Kidney epithelial cell (primary cell): ENCODE measurements around the gene ATP13A2. TPM values are rescaled to one million over a fixed set of nuclear protein-coding genes. Genes with fewer than 3 reads are reported as not detected.

Experiments
- DNase-seq: peaks from one replicate; pipeline ENCODE4 v3.0.0-alpha.2; 2010; ENCODE audit warnings: low read depth
- H3K27me3 ChIP-seq: 2 replicates; pipeline ENCODE4 v1.6.0; 2011; ENCODE audit warnings: low read length; ENCODE audit not compliant: control insufficient read depth, insufficient read depth
- H3K36me3 ChIP-seq: 2 replicates; pipeline ENCODE4 v1.5.1; 2011; ENCODE audit warnings: low read length; ENCODE audit not compliant: control insufficient read depth, insufficient read depth
- H3K4me3 ChIP-seq: 2 replicates; pipeline ENCODE4 v1.5.1; 2011; ENCODE audit warnings: low read depth, mild to moderate bottlenecking, control low read depth, low read length
- CTCF ChIP-seq: IDR thresholded peaks from 2 replicates; pipeline ENCODE4 v1.5.1; 2011; ENCODE audit warnings: mild to moderate bottlenecking, moderate library complexity, low read length, control low read depth, inconsistent platforms; ENCODE audit not compliant: insufficient read depth, poor library complexity, severe bottlenecking
- total RNA-seq: library from RNA; depleted of rRNA; stranded (reverse); fragments of >200 nt; gene quantifications from 2 replicates; pipeline ENCODE4 v1.2.3, GENCODE V29; 2015

The ATP13A2 gene
- total RNA-seq, 1 donor from 2014 or later, result 74.1 TPM

GRCh38 chr1:16984717-16985116 is 27.0 kb downstream of the ATP13A2 start:
- no peak for DNase-seq
- no peaks in the 10 kb centered on the region for H3K27me3 ChIP-seq
- no peak for TF ChIP-seq CTCF
- no peak overlapping the region for H3K4me3 ChIP-seq
- H3K36me3 ChIP-seq, result peaks cover 3% of the 10 kb centered on the region

- TF ChIP-seq CTCF, result no peak
- no peak for DNase-seq
- Histone ChIP-seq H3K4me3 (no peak overlapping the region), H3K36me3 (peaks cover 3% of the 10 kb centered on the region), H3K27me3 (no peaks in the 10 kb centered on the region)
These were observed 28.1 kb downstream of the ATP13A2 start for GRCh38 chr1:16983649-16984048.

GRCh38 chr1:16982902-16983301 is 28.8 kb downstream of the ATP13A2 start:
- no peak for TF ChIP-seq CTCF
- no peak for DNase-seq
- Histone ChIP-seq H3K36me3 (peaks cover 1% of the 10 kb centered on the region), H3K4me3 (no peak overlapping the region), H3K27me3 (no peaks in the 10 kb centered on the region)

GRCh38 chr1:16981269-16981849 is 30.4 kb downstream of the ATP13A2 start:
- Histone ChIP-seq H3K36me3 (no peaks in the 10 kb centered on the region), H3K4me3 (no peak overlapping the region), H3K27me3 (no peaks in the 10 kb centered on the region)
- TF ChIP-seq CTCF, result no peak
- DNase-seq, result peak; percentile 74

DNA sequence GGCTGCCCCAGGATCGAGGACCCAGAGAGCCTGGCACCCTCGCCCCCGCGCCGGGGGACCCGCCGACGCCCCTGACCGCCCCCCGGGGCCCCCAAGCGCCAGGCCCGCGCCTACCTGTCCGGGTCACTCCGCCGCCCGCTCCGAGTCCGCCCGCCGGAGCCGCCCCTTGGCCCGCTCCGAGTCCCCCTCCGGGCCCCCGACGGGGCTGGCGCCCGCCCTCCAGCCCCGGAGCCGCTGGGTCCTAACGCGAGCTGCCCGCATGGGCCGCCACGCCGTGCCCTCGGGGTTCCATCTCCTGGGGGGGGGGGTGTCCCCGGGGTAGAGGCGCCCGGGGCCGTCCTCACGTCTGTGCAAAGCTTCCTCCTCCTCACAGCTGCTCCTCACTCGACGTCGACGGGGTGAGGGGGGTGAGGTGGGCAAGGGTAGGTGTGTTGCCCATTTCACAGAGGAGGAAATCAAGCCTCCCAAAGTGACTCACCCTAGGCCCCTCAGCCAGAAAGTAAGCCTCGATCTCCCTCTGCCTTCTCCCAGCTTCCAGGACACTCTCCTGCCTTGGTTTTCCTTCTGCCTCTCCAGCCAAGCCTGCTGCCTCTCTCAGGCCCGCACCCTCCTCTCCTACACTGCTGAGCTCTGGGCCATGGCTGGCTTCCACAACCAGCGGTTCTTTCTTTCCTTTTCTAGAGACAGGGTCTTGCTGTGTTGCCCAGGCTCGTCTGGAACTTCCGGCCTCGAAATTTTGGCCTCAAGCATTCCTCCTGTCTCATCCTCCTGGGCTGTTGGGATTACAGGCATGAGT is 31.1 kb downstream of the ATP13A2 start, which contains the start of gene MFAP2:
MFAP2 (minus strand) TSS at position 148 of the 796 bp plus-strand sequence. CDS start 2,347 bp downstream, outside the sequence.
- peak within 1 kb of the TSS; percentile 76 for H3K4me3 ChIP-seq
- H3K27me3 ChIP-seq, result no peaks in the 10 kb centered on the region
- DNase-seq, result no peak
- no peaks in the 10 kb centered on the region for H3K36me3 ChIP-seq
- TF ChIP-seq CTCF, result no peak
